Measurements from ENCODE around the gene PSPN. TPM values are rescaled to one million over a fixed set of nuclear protein-coding genes. Genes with fewer than 3 reads are reported as not detected.

The PSPN gene
- total and polyA plus RNA-seq, 2 of the 13 experiments (the other 11 are each of a cell fraction or from before 2014, with no cell fraction given), result 0.69 to 1.1 TPM

GRCh38 chr19:6393074-6393982 lies 17.6 kb upstream of the PSPN start, which contains the start of gene GTF2F1:
TSS of gene GTF2F1 (minus strand) at chr19:6393164. CDS start at chr19:6392995, 169 bp downstream.
- CTCF ChIA-PET (ENCODE audit: low intra/inter-chr PET ratio, low total read pairs), result no interaction called here
- Histone ChIP-seq H3K79me2 (ENCODE audit: insufficient read depth, low read length) (peaks cover 18% of the 10 kb centered on the region), H4K20me1 (ENCODE audit: insufficient read depth, low read length) (no peaks in the 10 kb centered on the region), H3K4me3 (replicated peaks in 1 of 3; ENCODE audit: insufficient read depth in 1 of 3, low read depth in 2 of 3, low read length in 3 of 3) (peak within 1 kb of the TSS; percentile 81 to 99 (median 92)), H3K9me3 (ENCODE audit: low read length) (no peaks in the 10 kb centered on the region), H2AFZ (ENCODE audit: low read length) (peak within 1 kb of the TSS; percentile 95), H3K4me1 (ENCODE audit: insufficient read depth, low read length) (peaks cover 24% of the 10 kb centered on the region), H3K9ac (ENCODE audit: insufficient read depth, low read depth, low read length) (peak within 1 kb of the TSS; percentile 88), H3K27me3 (ENCODE audit: control insufficient read depth in 1 of 2, insufficient read depth in 2 of 2, low read length in 2 of 2) (no peaks in the 10 kb centered on the region; a peak in 1 of 5 replicates), H3K36me3 (replicated peaks in 1 of 2; ENCODE audit: control insufficient read depth in 1 of 2, insufficient read depth in 2 of 2, low read length in 2 of 2) (peaks cover 7 to 17% of the 10 kb centered on the region in 2 experiments), H3K4me2 (ENCODE audit: low read depth, low read length) (peak within 1 kb of the TSS; percentile 96), H3K27ac (ENCODE audit: extremely low read length, insufficient read depth, low read length) (peak within 1 kb of the TSS; percentile 65)
- peak; percentile 89 for DNase-seq (ENCODE audit: low spot score)
- intact Hi-C loops (cut with micrococcal nuclease; ENCODE audit: unreplicated experiment), result no loop called here
- BruUV-seq (replicated peaks), result no TSS peak
- peak; percentile 92 for ATAC-seq
- POLR2A ChIA-PET, result interaction anchor here (1.3 to 5.5 kb wide), 3 partner anchors 9 to 32 kb away, joined by 8 to 45 read pairs (median 15); partner anchors contain the start of genes ALKBH7 and KHSRP
- FAIRE-seq, result peak; percentile 72
- 0% methylated on average over 6 of the region's 69 CpGs for WGBS (ENCODE audit: low lambda C conversion rate)
- in situ Hi-C loops (cut with HindIII; ENCODE audit: extremely low pct_ligation_motif_present, low pct_unique_long_range_greater_than_20kb), result no loop called here
- TF ChIP-seq ZNF337 (CRISPR knock-in tag; IDR thresholded peaks at IDR 0.05; ENCODE audit: borderline replicate concordance, low read depth), result peak; percentile 24; the same call in 1 of the 2 replicates
- TF ChIP-seq HDAC2 (CRISPR knock-in tag; IDR thresholded peaks at IDR 0.05), result 0 out of 2 replicates have a peak, but pooled peaks have one; percentile 33
- 0 out of 2 replicates have a peak, but pooled peaks have one; percentile 11 for TF ChIP-seq MEIS2 (CRISPR knock-in tag; IDR thresholded peaks at IDR 0.05)
- no peak for TF ChIP-seq ZNF180 (CRISPR knock-in tag; IDR thresholded peaks at IDR 0.05; ENCODE audit: borderline replicate concordance, low read depth)
- TF ChIP-seq RELA (CRISPR knock-in tag; IDR thresholded peaks at IDR 0.05), result no peak
- TF ChIP-seq ZNF816 (CRISPR knock-in tag; IDR thresholded peaks at IDR 0.05; ENCODE audit: borderline replicate concordance), result 0 out of 2 replicates have a peak, but pooled peaks have one; percentile 36
- peak; percentile 93 for TF ChIP-seq KAT8 (CRISPR knock-in tag; IDR thresholded peaks at IDR 0.05)
- no peak for TF ChIP-seq STAT6 (CRISPR knock-in tag; IDR thresholded peaks at IDR 0.05; ENCODE audit: borderline replicate concordance)
- TF ChIP-seq UBTF (CRISPR knock-in tag; IDR thresholded peaks at IDR 0.05), result 0 out of 2 replicates have a peak, but pooled peaks have one; percentile 14
- TF ChIP-seq CTCF (CRISPR knock-in tag; IDR thresholded peaks at IDR 0.05), result peak; percentile 54
- TF ChIP-seq PITX1 (CRISPR knock-in tag; IDR thresholded peaks at IDR 0.05), result no peak; the same call in 1 of the 2 replicates
- peak; percentile 42; the same call in 1 of the 2 replicates for TF ChIP-seq ISL2 (CRISPR knock-in tag; IDR thresholded peaks at IDR 0.05)

All from HepG2 (cell line).